ENCODE data around the gene GMPR2. TPM values are rescaled to one million over a fixed set of nuclear protein-coding genes. Genes with fewer than 3 reads are reported as not detected.
A peak's percentile ranks its signal among the peaks of the same experiment; 100 is the strongest.

The GMPR2 gene
- total and polyA plus RNA-seq, 2 of the 13 experiments (the other 11 are each of a cell fraction or from before 2014, with no cell fraction given) = 210 to 273 TPM

DNA sequence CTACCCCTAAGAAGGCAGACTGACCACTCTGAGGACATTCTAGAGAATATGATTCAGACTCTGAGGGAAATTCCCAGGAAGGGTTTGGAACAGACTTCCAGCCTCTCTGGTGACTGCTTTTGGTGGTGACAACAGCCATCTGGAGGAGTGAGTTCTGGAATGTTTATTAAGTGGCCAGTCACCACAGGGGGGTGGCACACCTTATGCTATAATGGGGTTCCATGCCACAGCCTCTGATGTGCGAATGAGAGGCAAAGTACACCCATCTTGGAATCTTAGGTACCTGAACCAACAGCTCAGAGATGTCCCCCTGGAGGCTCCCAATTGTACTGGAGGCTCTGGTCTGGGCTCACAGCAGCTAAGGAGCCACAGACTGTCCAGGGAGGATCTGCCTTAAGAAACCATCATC, 19.2 kb downstream of the GMPR2 start (continued):
- TF ChIP-seq, protein P1, sequence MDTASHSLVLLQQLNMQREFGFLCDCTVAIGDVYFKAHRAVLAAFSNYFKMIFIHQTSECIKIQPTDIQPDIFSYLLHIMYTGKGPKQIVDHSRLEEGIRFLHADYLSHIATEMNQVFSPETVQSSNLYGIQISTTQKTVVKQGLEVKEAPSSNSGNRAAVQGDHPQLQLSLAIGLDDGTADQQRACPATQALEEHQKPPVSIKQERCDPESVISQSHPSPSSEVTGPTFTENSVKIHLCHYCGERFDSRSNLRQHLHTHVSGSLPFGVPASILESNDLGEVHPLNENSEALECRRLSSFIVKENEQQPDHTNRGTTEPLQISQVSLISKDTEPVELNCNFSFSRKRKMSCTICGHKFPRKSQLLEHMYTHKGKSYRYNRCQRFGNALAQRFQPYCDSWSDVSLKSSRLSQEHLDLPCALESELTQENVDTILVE (CRISPR knock-in tag; IDR thresholded peaks at IDR 0.05) = no peak
- TF ChIP-seq RAD51 (IDR thresholded peaks at IDR 0.05; ENCODE audit: borderline replicate concordance) (no peak), NCOA1 (CRISPR knock-in tag; IDR thresholded peaks at IDR 0.05) (peak; percentile 56; the same call in 1 of the 2 replicates), SOX5 (CRISPR knock-in tag; IDR thresholded peaks at IDR 0.05; ENCODE audit: borderline replicate concordance) (no peak), SP2 (CRISPR knock-in tag; IDR thresholded peaks at IDR 0.05) (0 out of 2 replicates have a peak, but pooled peaks have one; percentile 4), ZBTB1 (CRISPR knock-in tag; IDR thresholded peaks at IDR 0.05; ENCODE audit: borderline replicate concordance) (0 out of 2 replicates have a peak, but pooled peaks have one; percentile 40), ZNF501 (CRISPR knock-in tag; IDR thresholded peaks at IDR 0.05) (0 out of 2 replicates have a peak, but pooled peaks have one; percentile 15), TCF12 (IDR thresholded peaks at IDR 0.05) (no peak), TCF12 (CRISPR knock-in tag; IDR thresholded peaks at IDR 0.05) (0 out of 2 replicates have a peak, but pooled peaks have one; percentile 10), LCORL (IDR thresholded peaks at IDR 0.05) (no peak), LCORL (CRISPR knock-in tag; IDR thresholded peaks at IDR 0.05) (no peak), HMG20B (CRISPR knock-in tag; conservative IDR thresholded peaks at IDR 0.05) (no peak), ZNF549 (CRISPR knock-in tag; IDR thresholded peaks at IDR 0.05) (no peak), ZNF747 (CRISPR knock-in tag; IDR thresholded peaks at IDR 0.05; ENCODE audit: borderline replicate concordance) (no peak), SMARCE1 (IDR thresholded peaks at IDR 0.05; ENCODE audit: borderline replicate concordance) (no peak)
- TF ChIP-seq, protein P2, sequence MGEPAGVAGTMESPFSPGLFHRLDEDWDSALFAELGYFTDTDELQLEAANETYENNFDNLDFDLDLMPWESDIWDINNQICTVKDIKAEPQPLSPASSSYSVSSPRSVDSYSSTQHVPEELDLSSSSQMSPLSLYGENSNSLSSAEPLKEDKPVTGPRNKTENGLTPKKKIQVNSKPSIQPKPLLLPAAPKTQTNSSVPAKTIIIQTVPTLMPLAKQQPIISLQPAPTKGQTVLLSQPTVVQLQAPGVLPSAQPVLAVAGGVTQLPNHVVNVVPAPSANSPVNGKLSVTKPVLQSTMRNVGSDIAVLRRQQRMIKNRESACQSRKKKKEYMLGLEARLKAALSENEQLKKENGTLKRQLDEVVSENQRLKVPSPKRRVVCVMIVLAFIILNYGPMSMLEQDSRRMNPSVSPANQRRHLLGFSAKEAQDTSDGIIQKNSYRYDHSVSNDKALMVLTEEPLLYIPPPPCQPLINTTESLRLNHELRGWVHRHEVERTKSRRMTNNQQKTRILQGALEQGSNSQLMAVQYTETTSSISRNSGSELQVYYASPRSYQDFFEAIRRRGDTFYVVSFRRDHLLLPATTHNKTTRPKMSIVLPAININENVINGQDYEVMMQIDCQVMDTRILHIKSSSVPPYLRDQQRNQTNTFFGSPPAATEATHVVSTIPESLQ (CRISPR knock-in tag; conservative IDR thresholded peaks at IDR 0.05) = no peak
- TF ChIP-seq, protein P3, sequence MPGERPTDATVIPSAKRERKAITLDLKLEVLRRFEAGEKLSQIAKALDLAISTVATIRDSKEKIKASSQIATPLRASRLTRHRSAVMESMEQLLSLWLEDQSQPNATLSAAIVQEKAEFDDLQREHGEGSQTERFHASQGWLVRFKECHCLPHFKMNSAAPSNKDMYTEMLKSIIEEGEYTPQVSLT (CRISPR knock-in tag; IDR thresholded peaks at IDR 0.05; ENCODE audit: borderline replicate concordance, low read depth) = no peak
- TF ChIP-seq, protein P4, sequence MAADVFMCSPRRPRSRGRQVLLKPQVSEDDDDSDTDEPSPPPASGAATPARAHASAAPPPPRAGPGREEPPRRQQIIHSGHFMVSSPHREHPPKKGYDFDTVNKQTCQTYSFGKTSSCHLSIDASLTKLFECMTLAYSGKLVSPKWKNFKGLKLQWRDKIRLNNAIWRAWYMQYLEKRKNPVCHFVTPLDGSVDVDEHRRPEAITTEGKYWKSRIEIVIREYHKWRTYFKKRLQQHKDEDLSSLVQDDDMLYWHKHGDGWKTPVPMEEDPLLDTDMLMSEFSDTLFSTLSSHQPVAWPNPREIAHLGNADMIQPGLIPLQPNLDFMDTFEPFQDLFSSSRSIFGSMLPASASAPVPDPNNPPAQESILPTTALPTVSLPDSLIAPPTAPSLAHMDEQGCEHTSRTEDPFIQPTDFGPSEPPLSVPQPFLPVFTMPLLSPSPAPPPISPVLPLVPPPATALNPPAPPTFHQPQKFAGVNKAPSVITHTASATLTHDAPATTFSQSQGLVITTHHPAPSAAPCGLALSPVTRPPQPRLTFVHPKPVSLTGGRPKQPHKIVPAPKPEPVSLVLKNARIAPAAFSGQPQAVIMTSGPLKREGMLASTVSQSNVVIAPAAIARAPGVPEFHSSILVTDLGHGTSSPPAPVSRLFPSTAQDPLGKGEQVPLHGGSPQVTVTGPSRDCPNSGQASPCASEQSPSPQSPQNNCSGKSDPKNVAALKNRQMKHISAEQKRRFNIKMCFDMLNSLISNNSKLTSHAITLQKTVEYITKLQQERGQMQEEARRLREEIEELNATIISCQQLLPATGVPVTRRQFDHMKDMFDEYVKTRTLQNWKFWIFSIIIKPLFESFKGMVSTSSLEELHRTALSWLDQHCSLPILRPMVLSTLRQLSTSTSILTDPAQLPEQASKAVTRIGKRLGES (CRISPR knock-in tag; IDR thresholded peaks at IDR 0.05; ENCODE audit: borderline replicate concordance) = no peak
- TF ChIP-seq, protein P5, sequence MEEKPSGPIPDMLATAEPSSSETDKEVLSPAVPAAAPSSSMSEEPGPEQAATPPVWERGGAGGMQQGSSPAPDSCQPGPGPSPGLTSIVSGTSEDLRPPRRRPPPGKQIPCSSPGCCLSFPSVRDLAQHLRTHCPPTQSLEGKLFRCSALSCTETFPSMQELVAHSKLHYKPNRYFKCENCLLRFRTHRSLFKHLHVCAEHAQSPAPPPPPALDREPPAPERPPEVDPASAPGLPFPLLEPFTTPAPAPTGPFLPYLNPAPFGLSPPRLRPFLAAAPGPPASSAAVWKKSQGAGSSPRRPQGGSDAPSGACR (CRISPR knock-in tag; IDR thresholded peaks at IDR 0.05) = peak; percentile 67; the same call in 1 of the 2 replicates
- TF ChIP-seq, protein P6, sequence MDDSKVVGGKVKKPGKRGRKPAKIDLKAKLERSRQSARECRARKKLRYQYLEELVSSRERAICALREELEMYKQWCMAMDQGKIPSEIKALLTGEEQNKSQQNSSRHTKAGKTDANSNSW (CRISPR knock-in tag; IDR thresholded peaks at IDR 0.05; ENCODE audit: borderline replicate concordance) = no peak
- TF ChIP-seq, protein P7, sequence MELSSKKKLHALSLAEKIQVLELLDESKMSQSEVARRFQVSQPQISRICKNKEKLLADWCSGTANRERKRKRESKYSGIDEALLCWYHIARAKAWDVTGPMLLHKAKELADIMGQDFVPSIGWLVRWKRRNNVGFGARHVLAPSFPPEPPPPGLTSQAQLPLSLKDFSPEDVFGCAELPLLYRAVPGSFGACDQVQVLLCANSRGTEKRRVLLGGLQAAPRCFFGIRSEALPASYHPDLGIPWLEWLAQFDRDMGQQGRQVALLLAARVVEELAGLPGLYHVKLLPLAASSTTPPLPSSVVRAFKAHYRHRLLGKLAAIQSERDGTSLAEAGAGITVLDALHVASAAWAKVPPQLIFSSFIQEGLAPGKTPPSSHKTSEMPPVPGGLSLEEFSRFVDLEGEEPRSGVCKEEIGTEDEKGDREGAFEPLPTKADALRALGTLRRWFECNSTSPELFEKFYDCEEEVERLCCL (CRISPR knock-in tag; IDR thresholded peaks at IDR 0.05; ENCODE audit: borderline replicate concordance) = no peak
